Lung (tissue), 12 donors: ENCODE data around the gene PSMD12. TPM values are rescaled to one million over a fixed set of nuclear protein-coding genes. Genes with fewer than 3 reads are reported as not detected.

Experiments
- ATAC-seq: fragments of 200-7000 bp; cut with Tn5 transposase; one replicate; pipeline ENCODE4 v1.9.1; 2020; ENCODE audit warnings: moderate number of reproducible peaks; ENCODE audit not compliant: insufficient read depth, low FRiP score
- DNase-seq, 3 donors: peaks; one replicate each; pipeline ENCODE4 v3.0.0-alpha.2; 2013 to 2017
- H3K27ac ChIP-seq, 2 donors: one replicate each; pipeline ENCODE4 v1.5.1; 2013; ENCODE audit warnings: mild to moderate bottlenecking in 2 of 2, moderate library complexity in 2 of 2, control low read depth in 1 of 2, inconsistent platforms in 1 of 2, low read depth in 1 of 2, low read length in 1 of 2
- H3K27me3 ChIP-seq, 3 donors: one replicate each; pipeline ENCODE4 v1.5.1; 2013; ENCODE audit warnings: low read length in 2 of 3; ENCODE audit not compliant: control insufficient read depth in 3 of 3, insufficient read depth in 3 of 3
- H3K36me3 ChIP-seq, 4 donors: one replicate each; pipeline ENCODE4 v1.5.1; 2013; ENCODE audit warnings: low read length in 4 of 4, mild to moderate bottlenecking in 1 of 4, moderate library complexity in 1 of 4; ENCODE audit not compliant: control insufficient read depth in 4 of 4, insufficient read depth in 4 of 4
- H3K4me1 ChIP-seq, 5 donors: one replicate each; pipeline ENCODE4 v1.5.1; 2013; ENCODE audit warnings: low read length in 5 of 5, mild to moderate bottlenecking in 2 of 5, moderate library complexity in 1 of 5; ENCODE audit not compliant: control insufficient read depth in 5 of 5, insufficient read depth in 5 of 5
- H3K4me3 ChIP-seq: one replicate; pipeline ENCODE4 v1.5.1; 2013; ENCODE audit warnings: mild to moderate bottlenecking, control low read depth, moderate library complexity
- H3K9ac ChIP-seq, 2 donors: one replicate each; pipeline ENCODE4 v1.5.1; 2013; ENCODE audit warnings: low read length in 2 of 2, control low read depth in 1 of 2; ENCODE audit not compliant: insufficient read depth in 1 of 2
- H3K9me3 ChIP-seq, 4 donors: one replicate each; pipeline ENCODE4 v1.5.1; 2013; ENCODE audit warnings: low read length in 3 of 4, mild to moderate bottlenecking in 1 of 4, moderate library complexity in 1 of 4; ENCODE audit not compliant: control insufficient read depth in 4 of 4, insufficient read depth in 3 of 4
- CTCF ChIP-seq: IDR thresholded peaks from 2 replicates; pipeline ENCODE4 v1.5.1; 2012; ENCODE audit warnings: mild to moderate bottlenecking; ENCODE audit errors: control extremely low read depth, extremely low read depth
- WGBS, 2 donors: extraction: QIAGEN DNeasy Blood & Tissue Kit; methylation state at CpG; one replicate each; pipeline ENCODE4 v1.1.7; 2013; 5-methylcytosine and 5-hydroxymethylcytosine counted together
- polyA plus RNA-seq, 2 donors: library from polyadenylated mRNA; stranded (reverse); fragments of 200-250 nt; gene quantifications; one replicate each; pipeline ENCODE4 v1.2.1, GENCODE V29; 2013
- total RNA-seq, 2 donors: library from RNA; depleted of rRNA in 1 of 2; stranded (reverse); fragments of >200 nt in 1 of 2; gene quantifications; one replicate each; pipeline ENCODE4 v1.2.1, GENCODE V29; 2014 to 2021
- donor health status: control.
- donor health status: control.
- donor health status: Bipolar disorder and iron deficiency.
- donor health status: healthy.
- donor health status: DM: yes; HTN: yes; CAD: no.

The PSMD12 gene
- total and polyA plus RNA-seq, 4 donors = 27.3 to 47.8 (median 37.2) TPM

DNA sequence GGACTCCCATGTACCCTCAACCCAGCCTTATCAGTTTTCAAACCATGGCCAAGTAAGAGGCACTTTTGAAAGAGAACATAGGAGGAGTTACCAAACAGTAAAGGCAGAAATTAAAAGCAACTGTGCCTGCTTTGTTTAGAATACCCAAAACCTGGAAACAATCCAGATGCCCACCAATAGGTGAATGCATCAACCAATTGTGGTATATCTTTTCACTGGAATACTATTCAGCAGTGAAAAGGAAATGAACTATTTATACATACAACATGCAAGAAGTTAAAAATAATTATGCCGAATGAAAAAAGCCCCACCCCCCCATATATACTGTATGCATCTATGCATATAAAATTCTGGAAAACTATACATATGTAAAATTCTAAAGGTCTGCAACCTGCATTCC lies 47.8 kb upstream of the PSMD12 start:
- no peak for ATAC-seq
- no peak for TF ChIP-seq CTCF
- 94 to 100% methylated on average over 1 of the region's 1 CpG for WGBS, 2 donors
- Histone ChIP-seq H3K9ac (no peak overlapping the region), H3K4me1 (peaks cover 0 to 10% (median 0%) of the 10 kb centered on the region in 5 donors), H3K27ac (no peak overlapping the region), H3K9me3 (peaks cover 0 to 2% (median 0%) of the 10 kb centered on the region in 4 donors), H3K27me3 (no peaks in the 10 kb centered on the region), H3K36me3 (no peaks in the 10 kb centered on the region), H3K4me3 (no peak overlapping the region)
- DNase-seq = no peak

- no peaks in the 10 kb centered on the region for H3K27me3 ChIP-seq
- no peak overlapping the region for H3K4me3 ChIP-seq
- H3K4me1 ChIP-seq = peaks cover 0 to 7% (median 0%) of the 10 kb centered on the region in 5 donors
- no peak overlapping the region for H3K27ac ChIP-seq
- DNase-seq = no peak
- H3K9me3 ChIP-seq = peaks cover 0 to 2% (median 0%) of the 10 kb centered on the region in 4 donors
- H3K36me3 ChIP-seq = no peaks in the 10 kb centered on the region
- 91 to 94% methylated on average over 5 of the region's 5 CpGs for WGBS, 2 donors
- no peak for ATAC-seq
- H3K9ac ChIP-seq = no peak overlapping the region
- no peak for TF ChIP-seq CTCF
Measured at GRCh38 chr17:67413388-67413787, 47.0 kb upstream of the PSMD12 start.

DNA sequence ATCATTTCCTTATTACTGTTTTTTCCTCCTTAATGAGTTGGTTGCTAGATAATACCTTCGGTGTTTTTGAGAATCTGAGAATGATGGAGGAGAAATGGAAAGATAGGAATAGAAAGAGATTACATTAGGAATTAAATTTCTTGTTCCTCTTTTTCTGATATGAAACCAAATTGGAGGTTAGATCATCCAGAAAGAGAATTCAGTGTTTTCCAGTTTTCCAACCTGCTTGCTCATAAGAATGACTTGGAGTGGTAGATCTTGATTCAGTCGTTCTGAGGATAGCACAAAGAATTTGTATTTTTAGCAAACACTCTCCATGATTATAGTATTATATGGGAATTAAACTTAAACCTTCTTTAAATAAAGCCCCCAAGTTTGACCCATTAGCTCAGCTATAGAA lies 46.6 kb upstream of the PSMD12 start:
- no peak for TF ChIP-seq CTCF
- ATAC-seq (no peak), DNase-seq (no peak)
- H3K4me1 ChIP-seq = peaks cover 0 to 7% (median 0%) of the 10 kb centered on the region in 5 donors
- no peak overlapping the region for H3K4me3 ChIP-seq
- H3K9me3 ChIP-seq = peaks cover 0 to 2% (median 0%) of the 10 kb centered on the region in 4 donors
- H3K27me3 ChIP-seq = no peaks in the 10 kb centered on the region
- no peak overlapping the region for H3K27ac ChIP-seq
- 53 to 60% methylated on average over 2 of the region's 2 CpGs for WGBS, 2 donors
- no peaks in the 10 kb centered on the region for H3K36me3 ChIP-seq
- H3K9ac ChIP-seq = no peak overlapping the region

DNA sequence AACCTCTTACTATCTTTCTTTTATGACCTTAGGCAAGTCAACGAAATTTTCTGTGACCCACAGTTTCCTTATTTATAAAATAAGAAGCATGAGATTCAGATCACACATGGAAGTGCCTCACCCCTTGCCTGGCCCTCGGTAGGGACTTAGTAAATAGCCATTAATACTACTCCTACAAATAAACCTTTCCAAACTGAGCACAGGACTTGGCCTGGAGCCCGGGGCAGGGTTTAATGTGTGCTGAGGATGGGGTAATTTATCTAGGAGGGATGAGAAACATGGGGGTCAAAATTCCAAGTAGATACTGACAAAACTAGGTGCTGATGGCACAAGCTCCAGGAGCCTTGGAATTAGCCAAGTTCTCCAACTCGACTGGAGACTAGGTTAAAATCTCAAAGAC lies 45.7 kb upstream of the PSMD12 start:
- WGBS, 2 donors = 54 to 71% methylated on average over 4 of the region's 4 CpGs
- ATAC-seq (no peak), DNase-seq (no peak)
- Histone ChIP-seq H3K36me3 (no peaks in the 10 kb centered on the region), H3K27ac (no peak overlapping the region), H3K4me3 (no peak overlapping the region), H3K4me1 (peaks cover 0 to 6% (median 0%) of the 10 kb centered on the region in 5 donors), H3K9ac (no peak overlapping the region), H3K27me3 (no peaks in the 10 kb centered on the region), H3K9me3 (peaks cover 0 to 2% (median 0%) of the 10 kb centered on the region in 4 donors)
- TF ChIP-seq CTCF = no peak
